Left lung (tissue), 10 donors: ENCODE measurements around the gene ZBTB20. TPM values are rescaled to one million over a fixed set of nuclear protein-coding genes. Genes with fewer than 3 reads are reported as not detected.

Source experiments
- ATAC-seq: fragments of 200-7000 bp; cut with Tn5 transposase; one replicate; pipeline ENCODE4 v1.9.1; 2020; ENCODE audit warnings: moderate library complexity
- DNase-seq, 4 donors: peaks; one replicate each; pipeline ENCODE4 v3.0.0-alpha.2; 2013 to 2020
- H3K27ac ChIP-seq, 2 donors: fragments of 200-600 bp; sonication (generic) in 1 of 2; one replicate each; pipeline versions ENCODE4 v1.5.0 to v1.8.0; 2020 to 2021
- H3K27me3 ChIP-seq, 2 donors: fragments of 200-600 bp; sonication (generic) in 1 of 2; one replicate each; pipeline versions ENCODE4 v1.5.0 to v1.8.0; 2020 to 2021
- H3K36me3 ChIP-seq, 2 donors: fragments of 200-600 bp; sonication (generic) in 1 of 2; one replicate each; pipeline versions ENCODE4 v1.5.0 to v1.8.0; 2020 to 2021
- H3K4me1 ChIP-seq, 2 donors: fragments of 200-600 bp; one replicate each; pipeline ENCODE4 v1.8.0; 2021
- H3K4me3 ChIP-seq, 2 donors: fragments of 200-600 bp; sonication (generic) in 1 of 2; one replicate each; pipeline versions ENCODE4 v1.5.0 to v1.8.0; 2020 to 2021; ENCODE audit warnings: mild to moderate bottlenecking in 1 of 2
- H3K9me3 ChIP-seq, 2 donors: fragments of 200-600 bp; sonication (generic) in 1 of 2; one replicate each; pipeline versions ENCODE4 v1.5.0 to v1.8.0; 2020 to 2021
- intact Hi-C, 2 donors: fragments of 100-400 bp; cut with DNase I; formaldehyde crosslinking; loops; one replicate each; pipeline versions ENCODE4 v1.11.2 to v1.14.2; 2022
- polyA plus RNA-seq, 6 donors: library from polyadenylated mRNA; unstranded; fragments of 120-200 nt; gene quantifications; one replicate each; pipeline ENCODE4 v1.2.1, GENCODE V29; 2013; ENCODE audit not compliant: insufficient read length in 6 of 6
- total RNA-seq, 2 donors: library from RNA; stranded (reverse); fragmentation: NEBNext Ultra II Directional; extraction: Animal tissue kit (Norgen Biotek cat#: 25700); gene quantifications; one replicate each; pipeline ENCODE4 v1.2.1, GENCODE V29; 2021
- TF ChIP-seq, protein P1 (sequence below), 2 donors: fragments of 200-600 bp; sonication (generic) in 1 of 2; IDR thresholded peaks; one replicate each; pipeline versions ENCODE4 v1.5.0 to v1.8.0; 2021; ENCODE audit warnings: antibody characterized with exemption in 2 of 2
- donor health status: DM: no; HTN: yes; CAD: no.
- donor health status: DM: no; HTN: no; CAD: no.

Gene ZBTB20
- total and polyA plus RNA-seq, 8 donors, result 1.1 to 63.5 (median 6.0) TPM

DNA sequence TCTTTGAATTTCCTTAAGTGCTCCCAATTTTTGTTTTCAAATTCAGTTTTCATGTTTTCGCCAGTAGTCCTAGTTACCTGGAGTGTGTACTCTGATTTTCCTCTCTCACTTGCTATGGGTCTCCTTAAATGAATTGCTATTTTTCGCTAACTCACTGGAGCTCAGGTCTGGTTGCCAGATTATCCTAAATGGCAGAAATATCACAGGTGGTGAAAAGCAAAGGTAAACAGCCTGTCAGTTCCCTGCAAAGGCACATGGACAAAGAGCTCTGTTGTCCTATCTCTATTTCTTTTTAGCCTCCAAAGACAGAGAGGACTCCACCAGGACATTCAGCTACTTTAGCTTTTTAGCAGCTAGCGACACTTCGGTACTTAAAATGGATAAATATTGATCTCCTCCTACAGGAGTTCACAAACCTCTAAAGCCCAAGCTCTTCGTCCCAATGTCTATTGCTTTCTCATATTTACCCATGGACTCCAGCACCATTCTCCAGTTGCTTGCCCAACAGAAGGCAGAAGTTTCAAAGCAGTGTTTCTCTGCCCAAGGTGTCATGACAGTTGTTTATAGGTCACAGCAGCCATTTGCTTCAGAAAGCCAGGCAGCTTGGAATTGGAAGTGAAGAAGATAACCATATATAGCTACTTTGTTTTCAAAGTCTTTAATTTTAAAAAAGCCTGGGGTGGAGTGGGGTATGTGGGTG, 12.3 kb downstream of the ZBTB20 start:
- intact Hi-C loops, result no loop called here
- Histone ChIP-seq H3K27ac (no peak overlapping the region), H3K36me3 (no peaks in the 10 kb centered on the region), H3K4me1 (no peaks in the 10 kb centered on the region), H3K9me3 (no peaks in the 10 kb centered on the region), H3K4me3 (no peak overlapping the region), H3K27me3 (no peaks in the 10 kb centered on the region)
- ATAC-seq (no peak), DNase-seq (no peak)
- TF ChIP-seq, protein P1, sequence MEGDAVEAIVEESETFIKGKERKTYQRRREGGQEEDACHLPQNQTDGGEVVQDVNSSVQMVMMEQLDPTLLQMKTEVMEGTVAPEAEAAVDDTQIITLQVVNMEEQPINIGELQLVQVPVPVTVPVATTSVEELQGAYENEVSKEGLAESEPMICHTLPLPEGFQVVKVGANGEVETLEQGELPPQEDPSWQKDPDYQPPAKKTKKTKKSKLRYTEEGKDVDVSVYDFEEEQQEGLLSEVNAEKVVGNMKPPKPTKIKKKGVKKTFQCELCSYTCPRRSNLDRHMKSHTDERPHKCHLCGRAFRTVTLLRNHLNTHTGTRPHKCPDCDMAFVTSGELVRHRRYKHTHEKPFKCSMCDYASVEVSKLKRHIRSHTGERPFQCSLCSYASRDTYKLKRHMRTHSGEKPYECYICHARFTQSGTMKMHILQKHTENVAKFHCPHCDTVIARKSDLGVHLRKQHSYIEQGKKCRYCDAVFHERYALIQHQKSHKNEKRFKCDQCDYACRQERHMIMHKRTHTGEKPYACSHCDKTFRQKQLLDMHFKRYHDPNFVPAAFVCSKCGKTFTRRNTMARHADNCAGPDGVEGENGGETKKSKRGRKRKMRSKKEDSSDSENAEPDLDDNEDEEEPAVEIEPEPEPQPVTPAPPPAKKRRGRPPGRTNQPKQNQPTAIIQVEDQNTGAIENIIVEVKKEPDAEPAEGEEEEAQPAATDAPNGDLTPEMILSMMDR (IDR thresholded peaks at IDR 0.05), result no peak

DNA sequence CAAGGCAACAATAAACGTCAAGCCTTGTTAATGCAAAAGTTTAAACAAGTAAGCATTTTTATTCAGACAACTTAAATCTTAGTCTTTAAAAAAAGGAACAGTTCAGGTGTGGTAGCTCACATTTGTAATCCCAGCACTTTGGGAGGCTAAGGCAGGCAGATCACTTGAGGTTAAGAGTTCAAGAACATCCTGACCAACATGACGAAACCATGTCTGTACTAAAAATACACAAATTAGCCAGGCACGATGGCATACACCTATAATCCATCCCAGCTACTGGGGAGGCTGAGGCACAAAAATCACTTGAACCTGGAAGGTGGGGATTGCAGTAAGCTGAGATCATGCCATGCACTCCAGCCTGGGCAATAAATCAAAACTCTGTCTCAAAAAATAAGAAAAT, 19.9 kb downstream of the ZBTB20 start:
- TF ChIP-seq, protein P1 (IDR thresholded peaks at IDR 0.05), result no peak
- intact Hi-C loops, result no loop called here

DNA sequence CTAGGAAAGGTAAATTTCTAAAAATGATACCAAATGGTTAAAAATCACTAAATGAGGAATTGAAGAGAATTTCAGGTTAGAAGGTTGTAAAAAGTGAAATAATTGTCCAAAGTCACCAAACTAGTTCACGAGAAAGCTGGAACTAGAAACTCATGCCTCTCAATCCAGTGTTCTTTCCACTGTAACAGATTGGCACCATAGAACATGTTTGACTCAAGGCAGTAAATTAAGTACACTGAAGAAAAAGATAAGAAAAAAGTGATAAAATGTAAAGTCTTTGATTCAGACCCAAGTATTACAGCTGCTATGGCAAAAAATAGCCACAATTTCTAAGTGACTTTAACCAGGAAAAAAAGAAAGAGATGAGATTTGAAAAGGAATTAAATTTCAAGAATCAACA, 26.5 kb downstream of the ZBTB20 start:
- no peaks in the 10 kb centered on the region for H3K27me3 ChIP-seq
- H3K4me1 ChIP-seq, result no peaks in the 10 kb centered on the region
- intact Hi-C loops, result no loop called here
- H3K4me3 ChIP-seq, result no peak overlapping the region
- TF ChIP-seq, protein P1 (IDR thresholded peaks at IDR 0.05), result no peak
- no peak for DNase-seq
- ATAC-seq, result no peak
- no peak overlapping the region for H3K27ac ChIP-seq
- no peaks in the 10 kb centered on the region for H3K9me3 ChIP-seq
- no peaks in the 10 kb centered on the region for H3K36me3 ChIP-seq

More for the DNA sequence above, 19.9 kb downstream of the ZBTB20 start:
- ATAC-seq, result no peak
- DNase-seq, result no peak
- no peaks in the 10 kb centered on the region for H3K27me3 ChIP-seq
- no peak overlapping the region for H3K27ac ChIP-seq
- H3K36me3 ChIP-seq, result no peaks in the 10 kb centered on the region
- no peaks in the 10 kb centered on the region for H3K9me3 ChIP-seq
- H3K4me1 ChIP-seq, result no peaks in the 10 kb centered on the region
- no peak overlapping the region for H3K4me3 ChIP-seq

DNA sequence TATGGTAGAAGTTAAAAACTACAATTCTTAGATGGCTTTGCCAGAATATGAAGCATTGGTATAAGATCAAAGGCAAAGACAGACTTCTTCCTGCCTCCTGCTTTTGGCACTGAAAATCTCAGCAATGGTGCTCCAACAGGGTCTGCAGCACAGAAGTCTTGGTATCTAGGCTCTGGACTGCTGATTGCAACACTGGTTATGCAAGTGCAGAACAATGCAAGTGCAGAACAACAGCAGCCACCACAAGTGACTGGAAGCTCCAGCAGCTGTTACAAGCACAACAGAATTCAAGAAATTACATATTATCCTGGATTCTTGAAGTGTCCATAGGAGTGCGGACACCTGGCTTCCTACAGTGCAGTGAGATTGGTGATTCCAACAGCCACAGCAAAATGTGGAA, 33.7 kb downstream of the ZBTB20 start:
- H3K27me3 ChIP-seq, result no peaks in the 10 kb centered on the region
- H3K4me1 ChIP-seq, result no peaks in the 10 kb centered on the region
- TF ChIP-seq, protein P1 (IDR thresholded peaks at IDR 0.05), result no peak
- no peak overlapping the region for H3K4me3 ChIP-seq
- no peaks in the 10 kb centered on the region for H3K9me3 ChIP-seq
- ATAC-seq (no peak), DNase-seq (peak in 1 of 4 donors; percentile 10)
- intact Hi-C loops, result no loop called here
- no peaks in the 10 kb centered on the region for H3K36me3 ChIP-seq
- H3K27ac ChIP-seq, result no peak overlapping the region

DNA sequence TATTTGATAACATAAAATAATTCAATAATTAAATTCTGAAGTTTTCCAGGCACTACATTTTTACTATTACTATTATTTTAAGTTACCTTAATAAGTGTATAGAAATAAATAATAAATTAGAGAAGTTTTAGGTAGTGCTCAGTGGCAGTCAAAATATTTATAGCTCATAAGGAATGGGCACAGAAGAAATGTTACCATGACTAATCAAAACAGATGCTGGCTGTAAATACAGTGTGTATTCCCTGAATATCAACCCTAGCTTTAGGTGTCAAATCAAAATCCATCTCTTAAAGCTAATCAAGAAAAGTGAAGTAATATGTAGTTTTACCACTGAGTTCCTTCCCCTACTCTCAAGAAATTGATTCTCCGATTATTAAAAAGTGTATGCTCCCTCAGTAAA, 35.5 kb downstream of the ZBTB20 start:
- no peak overlapping the region for H3K4me3 ChIP-seq
- DNase-seq (no peak), ATAC-seq (no peak)
- TF ChIP-seq, protein P1 (IDR thresholded peaks at IDR 0.05), result no peak
- intact Hi-C loops, result no loop called here
- H3K27ac ChIP-seq, result no peak overlapping the region
- H3K9me3 ChIP-seq, result no peaks in the 10 kb centered on the region
- H3K36me3 ChIP-seq, result no peaks in the 10 kb centered on the region
- H3K4me1 ChIP-seq, result no peaks in the 10 kb centered on the region
- no peaks in the 10 kb centered on the region for H3K27me3 ChIP-seq
